Transverse colon (tissue), 4 donors: ENCODE measurements around the gene TLCD3B. TPM values are rescaled to one million over a fixed set of nuclear protein-coding genes. Genes with fewer than 3 reads are reported as not detected.

ENCODE experiments used
- DNase-seq: peaks from one replicate; pipeline ENCODE4 v3.0.0-alpha.2; 2019
- H3K27ac ChIP-seq, 4 donors: fragments of 200-600 bp; sonication (generic); 2 replicates each; pipeline ENCODE4 v1.5.1; 2016 to 2018; ENCODE audit warnings: inconsistent platforms in 4 of 4
- H3K27me3 ChIP-seq: fragments of 200-600 bp; sonication (generic); 2 replicates; pipeline ENCODE4 v1.5.1; 2017; ENCODE audit warnings: inconsistent platforms
- H3K36me3 ChIP-seq, 4 donors: fragments of 200-600 bp; sonication (generic); 2 replicates each; pipeline ENCODE4 v1.5.1; 2017 to 2019; ENCODE audit warnings: inconsistent platforms in 4 of 4
- H3K4me1 ChIP-seq, 4 donors: fragments of 200-600 bp; sonication (generic); 2 replicates each; pipeline ENCODE4 v1.5.1; 2017 to 2020; ENCODE audit warnings: inconsistent platforms in 4 of 4
- H3K4me3 ChIP-seq, 4 donors: fragments of 200-600 bp; sonication (generic); 1 replicate in 1 of 4; 2 replicates in 3 of 4; pipeline versions ENCODE4 v1.5.1 to v1.6.1; 2017 to 2019; ENCODE audit warnings: inconsistent platforms in 4 of 4
- H3K9me3 ChIP-seq, 2 donors: fragments of 200-600 bp; sonication (generic); 2 replicates each; pipeline ENCODE4 v1.5.1; 2017 to 2019; ENCODE audit warnings: inconsistent platforms in 2 of 2
- EP300 ChIP-seq: sonication (generic); formaldehyde crosslinking; IDR thresholded peaks from one replicate; pipeline ENCODE4 v1.6.1; 2017; ENCODE audit warnings: antibody characterized with exemption, low read depth
- POLR2A ChIP-seq: fragments of 450-650 bp; IDR thresholded peaks from one replicate; pipeline ENCODE4 v1.6.1; 2016; ENCODE audit warnings: antibody characterized with exemption, mild to moderate bottlenecking, moderate library complexity
- POLR2AphosphoS5 ChIP-seq, 3 donors: sonication (generic); formaldehyde crosslinking; IDR thresholded peaks; one replicate each; pipeline ENCODE4 v1.6.1; 2016; ENCODE audit warnings: antibody characterized with exemption in 3 of 3
- WGBS, 2 donors: methylation state at CpG; one replicate each; pipeline ENCODE4 v1.1.5; 2018; ENCODE audit warnings: low coverage in 1 of 2; 5-methylcytosine and 5-hydroxymethylcytosine counted together
- in situ Hi-C, 4 donors: fragments of 200-750 bp; cut with MboI; loops; one replicate each; pipeline versions ENCODE4 v1.15.0 to v1.15.1; 2017; ENCODE audit warnings: low sequenced_read_pairs in 3 of 4, low pct_ligation_motif_present in 1 of 4, low pct_unique_long_range_greater_than_20kb in 1 of 4
- intact Hi-C: fragments of 100-400 bp; cut with DNase I; formaldehyde crosslinking; loops from one replicate; pipeline ENCODE4 v1.15.1; 2023; ENCODE audit warnings: low total_unique reads
- total RNA-seq, 4 donors: library from RNA; depleted of rRNA; stranded (reverse); fragments of >200 nt; gene quantifications; one replicate each; pipeline ENCODE4 v1.1.0, GENCODE V29; 2016
- TF ChIP-seq, protein P1 (sequence below), 5 experiments: fragments of 200-600 bp in 3 of 5; fragments of 450-650 bp in 2 of 5; sonication (generic) in 3 of 5; IDR thresholded peaks; 1 replicate in 2 of 5; 2 replicates in 3 of 5; pipeline ENCODE4 v1.5.1; 2016 to 2017; ENCODE audit warnings: antibody characterized with exemption in 5 of 5, inconsistent platforms in 3 of 5, mild to moderate bottlenecking in 2 of 5, moderate library complexity in 1 of 5

The TLCD3B gene
- total RNA-seq, 4 donors from 2014 or later: not detected

DNA sequence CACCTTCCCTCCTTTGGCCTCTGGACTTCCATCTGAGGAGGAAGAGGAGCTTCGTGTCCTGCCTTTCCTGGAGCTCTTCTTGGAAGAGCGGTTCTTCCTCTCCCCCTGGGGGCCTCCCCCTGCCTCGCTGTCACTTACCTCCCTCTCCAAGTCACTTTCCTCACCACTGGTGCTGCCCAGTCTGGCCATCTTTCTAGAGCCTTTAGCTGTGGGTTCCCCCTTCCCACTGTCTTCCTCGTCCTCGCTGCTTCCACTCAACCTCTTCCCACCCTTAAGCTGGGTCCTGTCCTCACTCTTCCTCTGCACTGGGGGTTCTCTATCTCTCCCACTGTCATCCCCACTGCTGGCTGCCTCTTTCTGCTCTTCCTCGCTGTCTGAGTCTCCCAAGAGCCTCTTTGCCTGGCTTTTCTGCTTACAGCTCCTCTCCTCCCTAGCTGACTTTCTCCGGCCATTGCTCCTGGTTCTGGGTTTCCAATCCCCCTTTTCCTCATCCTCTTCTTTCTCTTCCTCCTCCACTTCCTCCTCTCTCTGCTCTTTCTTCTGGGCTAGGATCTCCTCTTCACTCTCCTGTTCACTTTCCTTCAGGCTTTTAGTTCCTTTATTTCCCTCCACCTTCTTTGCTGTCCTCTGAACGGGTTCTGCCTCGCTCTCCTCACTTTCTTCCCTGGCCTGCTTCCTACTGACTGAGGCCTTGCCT is 37.0 kb downstream of the TLCD3B start:
- in situ Hi-C loops: no loop called here
- H3K4me1 ChIP-seq: peaks cover 11 to 43% (median 27%) of the 10 kb centered on the region in 4 donors
- DNase-seq: no peak
- peaks cover 0 to 7% (median 0%) of the 10 kb centered on the region in 4 donors for H3K36me3 ChIP-seq
- peak overlapping the region; percentile 93 to 99 (median 96) for H3K27ac ChIP-seq
- WGBS, 2 donors: 88 to 89% methylated on average over 7 to 9 of the region's 9 CpGs
- TF ChIP-seq POLR2A (no peak), EP300 (no peak)
- no peaks in the 10 kb centered on the region for H3K9me3 ChIP-seq
- peak overlapping the region in 1 of 4 donors; percentile 66 for H3K4me3 ChIP-seq
- intact Hi-C loops: no loop called here
- H3K27me3 ChIP-seq: no peaks in the 10 kb centered on the region

DNA sequence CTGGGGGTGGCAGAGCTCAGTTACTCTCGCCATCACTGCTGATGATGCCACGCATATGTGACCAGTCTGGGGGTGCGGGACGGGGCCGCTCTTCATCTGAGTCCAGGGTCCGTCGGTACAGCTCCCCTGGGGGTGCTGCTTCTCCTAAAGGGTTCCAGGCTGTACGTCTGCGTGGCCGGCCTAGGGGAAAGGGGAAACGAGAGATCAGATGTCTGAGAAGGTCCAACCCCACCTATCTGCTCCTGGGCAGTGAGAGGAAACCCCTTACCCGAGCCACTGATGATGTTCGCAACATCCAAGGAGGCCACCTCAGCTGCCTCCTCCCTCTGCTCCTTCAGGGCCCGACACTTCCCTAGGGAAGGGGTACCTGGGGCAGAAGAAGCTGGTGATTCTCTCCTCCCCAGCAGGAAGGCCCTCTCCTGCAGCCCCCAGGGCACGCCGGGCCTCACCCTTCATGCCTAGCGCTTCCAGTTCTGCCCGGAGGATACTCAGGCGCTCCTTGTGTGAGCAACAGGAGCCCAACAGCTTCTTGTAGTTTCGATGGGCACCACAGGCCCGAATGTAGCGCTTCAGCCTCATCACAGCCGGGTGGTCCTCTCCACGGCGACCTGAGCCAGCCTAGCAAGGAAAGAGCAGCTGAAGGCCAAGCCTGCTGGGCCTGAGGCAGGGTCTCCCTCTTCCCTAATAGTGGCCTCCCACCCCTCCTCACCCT is 37.7 kb downstream of the TLCD3B start:
- Histone ChIP-seq H3K9me3 (no peaks in the 10 kb centered on the region), H3K4me3 (no peak overlapping the region), H3K4me1 (peaks cover 11 to 44% (median 27%) of the 10 kb centered on the region in 4 donors), H3K36me3 (peaks cover 0 to 7% (median 0%) of the 10 kb centered on the region in 4 donors), H3K27me3 (no peaks in the 10 kb centered on the region), H3K27ac (no peak overlapping the region)
- DNase-seq: no peak
- WGBS, 2 donors: 87 to 92% methylated on average over 5 to 24 of the region's 25 CpGs
- in situ Hi-C loops (no loop called here), intact Hi-C loops (no loop called here)
- TF ChIP-seq, protein P1, sequence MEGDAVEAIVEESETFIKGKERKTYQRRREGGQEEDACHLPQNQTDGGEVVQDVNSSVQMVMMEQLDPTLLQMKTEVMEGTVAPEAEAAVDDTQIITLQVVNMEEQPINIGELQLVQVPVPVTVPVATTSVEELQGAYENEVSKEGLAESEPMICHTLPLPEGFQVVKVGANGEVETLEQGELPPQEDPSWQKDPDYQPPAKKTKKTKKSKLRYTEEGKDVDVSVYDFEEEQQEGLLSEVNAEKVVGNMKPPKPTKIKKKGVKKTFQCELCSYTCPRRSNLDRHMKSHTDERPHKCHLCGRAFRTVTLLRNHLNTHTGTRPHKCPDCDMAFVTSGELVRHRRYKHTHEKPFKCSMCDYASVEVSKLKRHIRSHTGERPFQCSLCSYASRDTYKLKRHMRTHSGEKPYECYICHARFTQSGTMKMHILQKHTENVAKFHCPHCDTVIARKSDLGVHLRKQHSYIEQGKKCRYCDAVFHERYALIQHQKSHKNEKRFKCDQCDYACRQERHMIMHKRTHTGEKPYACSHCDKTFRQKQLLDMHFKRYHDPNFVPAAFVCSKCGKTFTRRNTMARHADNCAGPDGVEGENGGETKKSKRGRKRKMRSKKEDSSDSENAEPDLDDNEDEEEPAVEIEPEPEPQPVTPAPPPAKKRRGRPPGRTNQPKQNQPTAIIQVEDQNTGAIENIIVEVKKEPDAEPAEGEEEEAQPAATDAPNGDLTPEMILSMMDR (IDR thresholded peaks at IDR 0.05): no peak
- TF ChIP-seq POLR2A (no peak), EP300 (no peak), POLR2AphosphoS5 (IDR thresholded peaks at IDR 0.05) (no peak)

GRCh38 chr16:29992344-29992967 is 38.6 kb downstream of the TLCD3B start:
- DNase-seq: no peak
- H3K4me3 ChIP-seq: no peak overlapping the region
- peaks cover 0 to 8% (median 3%) of the 10 kb centered on the region in 4 donors for H3K36me3 ChIP-seq
- in situ Hi-C loops (no loop called here), intact Hi-C loops (no loop called here)
- peaks cover 11 to 44% (median 27%) of the 10 kb centered on the region in 4 donors for H3K4me1 ChIP-seq
- no peaks in the 10 kb centered on the region for H3K27me3 ChIP-seq
- WGBS, 2 donors: 60 to 62% methylated on average over 5 to 7 of the region's 7 CpGs
- TF ChIP-seq POLR2AphosphoS5 (IDR thresholded peaks at IDR 0.05) (no peak), POLR2A (no peak), EP300 (no peak)
- TF ChIP-seq, protein P1 (IDR thresholded peaks at IDR 0.05): no peak
- H3K9me3 ChIP-seq: no peaks in the 10 kb centered on the region
- no peak overlapping the region for H3K27ac ChIP-seq

GRCh38 chr16:29991571-29991904 is 39.5 kb downstream of the TLCD3B start:
- TF ChIP-seq EP300: no peak
- TF ChIP-seq POLR2AphosphoS5 (IDR thresholded peaks at IDR 0.05): no peak
- Histone ChIP-seq H3K36me3 (peaks cover 0 to 17% (median 8%) of the 10 kb centered on the region in 4 donors), H3K4me1 (peaks cover 7 to 35% (median 20%) of the 10 kb centered on the region in 4 donors), H3K9me3 (no peaks in the 10 kb centered on the region), H3K27ac (no peak overlapping the region), H3K27me3 (no peaks in the 10 kb centered on the region), H3K4me3 (no peak overlapping the region)
- in situ Hi-C loops: no loop called here
- intact Hi-C loops: no loop called here
- no peak for DNase-seq
- WGBS, 2 donors: 94% methylated on average over 5 of the region's 5 CpGs; no CpG with 5 or more reads in 1 of the 2 donors
